Lower leg skin (tissue), 3 donors: Measurements from ENCODE around the gene KIN.

Experiments
- CTCF ChIP-seq, 3 donors: fragments of 450-650 bp; IDR thresholded peaks; one replicate each; pipeline ENCODE4 v1.5.1; 2016; ENCODE audit warnings: antibody characterized with exemption in 3 of 3, mild to moderate bottlenecking in 3 of 3, moderate library complexity in 2 of 3
- POLR2A ChIP-seq, 2 donors: fragments of 450-650 bp; IDR thresholded peaks; one replicate each; pipeline ENCODE4 v1.6.1; 2016 to 2017; ENCODE audit warnings: antibody characterized with exemption in 2 of 2, mild to moderate bottlenecking in 1 of 2, moderate library complexity in 1 of 2

- TF ChIP-seq CTCF (IDR thresholded peaks at IDR 0.05): no peak
- no peak for TF ChIP-seq POLR2A (IDR thresholded peaks at IDR 0.05)
Measured at GRCh38 chr10:7832060-7832459, 44.3 kb upstream of the KIN start.
